T-helper 2 cell treated with Interferon-gamma antibody and Interleukin-4, amounts not matched to agents 100 ng/mL and 5 ng/mL, for 36 hours (primary cell): ENCODE results near the gene MAP3K4. TPM values are rescaled to one million over a fixed set of nuclear protein-coding genes. Genes with fewer than 3 reads are reported as not detected.

Source experiments
- intact Hi-C: fragments of 100-400 bp; cut with micrococcal nuclease; formaldehyde crosslinking; loops from one replicate; pipeline ENCODE4 v1.15.1; 2023
- total RNA-seq: library from RNA; stranded (reverse); gene quantifications from 2 replicates; pipeline ENCODE4 v1.2.3, GENCODE V29; 2022

The MAP3K4 gene
- total RNA-seq, 1 donor from 2014 or later, result 43.7 TPM

DNA sequence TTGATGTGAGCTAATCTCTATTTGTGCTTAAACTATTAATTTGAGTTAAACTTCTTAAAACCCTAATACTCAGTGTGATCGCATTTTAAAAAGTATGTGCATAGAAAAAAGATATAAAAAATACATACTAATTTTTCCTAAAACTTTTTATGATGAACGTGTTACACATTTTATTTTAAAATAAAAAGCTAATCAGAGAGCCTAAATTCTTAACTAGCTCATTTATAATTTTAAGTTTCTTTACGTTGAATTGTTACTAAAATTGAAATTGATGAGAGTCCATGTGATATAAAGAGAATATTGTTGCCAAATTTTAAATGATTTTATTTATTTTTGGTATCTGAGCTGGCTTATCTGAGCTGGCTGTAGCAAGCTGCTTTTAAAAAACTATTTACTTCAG is 6.6 kb downstream of the MAP3K4 start:
- intact Hi-C loops, result loop anchor here (10.0 kb wide), 1 partner anchor 473 kb away; no protein-coding TSS in a partner anchor

DNA sequence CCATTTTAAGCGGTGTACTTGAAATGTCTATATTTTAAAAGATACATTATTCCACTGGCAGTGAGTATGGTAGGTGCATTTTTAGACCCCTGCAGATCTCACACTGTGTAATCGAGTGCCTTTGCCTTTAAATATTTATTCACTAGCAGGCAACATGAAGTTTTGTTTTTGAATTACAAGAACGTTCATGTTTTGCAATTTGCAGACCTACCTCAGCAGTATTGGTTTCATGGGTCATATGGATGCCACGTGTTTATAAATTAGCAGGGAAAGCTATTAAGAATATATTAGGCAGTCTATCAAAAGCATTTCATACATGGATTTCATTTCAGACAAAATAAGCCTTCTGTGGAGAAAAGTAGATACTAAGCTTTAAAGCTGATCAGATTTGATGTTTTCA is 7.2 kb downstream of the MAP3K4 start:
- intact Hi-C loops, result loop anchor here (10.0 kb wide), 1 partner anchor 474 kb away; no protein-coding TSS in a partner anchor

DNA sequence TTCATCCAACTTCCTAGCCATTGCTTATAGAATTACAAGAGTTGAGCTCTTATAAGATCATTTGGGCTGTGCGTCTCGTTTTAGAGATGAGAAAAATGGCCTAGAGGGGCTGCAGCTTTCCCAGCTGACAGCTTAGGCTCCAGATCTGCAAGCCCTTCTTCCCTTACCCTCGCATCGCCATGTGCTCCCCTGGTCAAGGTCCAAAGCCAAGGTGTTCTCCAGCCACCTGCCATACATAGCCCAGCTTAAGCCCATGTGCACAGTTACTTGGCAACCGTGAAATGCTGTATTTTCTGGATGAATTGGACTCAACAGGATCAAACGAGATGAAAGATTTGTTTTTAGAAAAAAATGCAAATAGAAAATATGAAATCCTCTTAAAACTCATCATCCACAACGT is 7.9 kb downstream of the MAP3K4 start:
- intact Hi-C loops, result loop anchor here (10.0 kb wide), 1 partner anchor 475 kb away; no protein-coding TSS in a partner anchor

DNA sequence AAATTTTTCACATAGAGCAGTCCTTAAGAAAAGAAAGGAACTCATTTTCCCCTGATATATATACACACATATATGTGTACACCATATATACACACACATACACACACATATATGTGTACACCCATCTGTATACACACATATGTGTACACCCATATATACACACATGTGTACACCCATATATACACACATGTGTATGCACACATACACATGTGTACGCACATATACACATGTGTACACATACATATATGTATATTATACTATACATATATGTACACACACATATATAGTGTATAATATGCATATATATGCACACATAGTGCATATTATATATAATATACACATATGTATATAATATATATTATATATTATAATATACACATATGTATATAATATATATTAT is 9.1 kb downstream of the MAP3K4 start:
- intact Hi-C loops, result no loop called here

DNA sequence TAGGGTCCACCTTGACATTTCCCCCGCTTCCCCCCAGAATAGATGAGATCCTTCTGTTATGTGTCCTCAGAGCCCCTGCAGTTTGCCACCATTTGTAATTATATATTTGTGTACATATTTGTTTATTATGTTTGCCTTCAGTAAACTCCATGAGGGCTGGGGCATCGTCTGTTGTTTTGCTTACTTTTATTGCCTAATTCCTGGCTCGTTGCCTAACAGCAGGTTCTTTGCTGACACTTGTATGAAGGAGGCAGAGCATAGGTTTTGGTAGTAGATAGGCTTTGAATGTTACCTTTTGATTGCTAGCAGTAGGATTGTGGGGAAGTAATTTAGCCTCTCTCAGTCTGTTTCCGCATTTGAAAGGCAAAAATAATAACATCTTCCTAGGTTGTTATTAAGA is 9.9 kb downstream of the MAP3K4 start:
- intact Hi-C loops, result no loop called here

DNA sequence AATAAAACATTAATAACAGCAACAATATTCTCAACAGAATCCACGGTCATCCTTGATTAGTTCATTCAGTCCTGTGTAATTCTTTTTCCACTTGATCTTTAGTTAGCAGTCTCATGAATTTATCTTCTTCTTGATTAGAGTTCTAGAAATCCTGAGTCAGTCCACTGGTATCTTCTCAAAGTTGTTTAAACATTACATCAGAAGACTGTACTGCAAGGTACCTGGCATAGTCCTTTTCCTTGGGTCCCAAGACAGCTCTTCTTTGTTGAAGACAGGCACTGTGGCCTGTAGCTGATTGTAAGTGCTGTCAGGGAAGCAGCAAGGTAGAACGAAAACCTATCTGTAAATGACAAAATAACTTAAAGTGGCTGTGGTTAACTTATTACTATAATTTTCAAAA is 11.8 kb downstream of the MAP3K4 start:
- intact Hi-C loops, result no loop called here

DNA sequence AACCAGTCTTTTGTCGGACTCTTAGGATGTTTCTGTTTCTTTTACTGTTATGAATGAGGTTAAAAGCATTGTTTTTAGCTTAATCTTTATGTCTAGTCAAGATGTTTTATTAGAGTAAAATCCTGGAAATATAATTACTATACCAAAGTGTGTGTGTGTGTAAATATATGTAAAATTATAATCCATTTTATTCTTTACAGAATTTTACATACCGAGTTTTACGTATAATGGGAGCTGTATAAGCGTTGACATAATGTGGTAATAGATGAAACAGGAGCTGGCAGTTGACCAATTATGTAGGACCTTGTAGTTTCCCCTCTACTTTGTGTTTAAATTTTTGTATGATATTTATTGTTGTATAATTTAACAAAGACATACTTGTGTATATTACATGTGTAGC is 16.7 kb downstream of the MAP3K4 start:
- intact Hi-C loops, result no loop called here

DNA sequence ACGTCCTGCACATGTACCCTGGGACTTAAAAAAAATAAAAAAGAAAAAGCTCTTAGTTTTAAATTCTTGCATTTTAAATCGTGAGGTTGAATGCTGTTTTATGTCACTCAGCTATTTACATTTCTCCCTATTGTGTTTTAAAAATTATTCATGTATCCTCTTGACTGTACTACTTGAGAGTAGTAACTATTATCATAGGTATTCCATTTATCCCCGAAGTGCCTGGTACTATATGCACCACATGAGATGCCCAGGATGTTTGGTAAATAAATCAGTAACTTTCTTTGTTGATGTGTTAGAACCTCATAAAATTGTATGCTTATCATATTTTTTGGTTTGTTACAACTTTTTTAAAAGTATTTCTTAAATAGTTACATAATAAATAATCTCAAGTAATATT is 18.4 kb downstream of the MAP3K4 start:
- intact Hi-C loops, result no loop called here

DNA sequence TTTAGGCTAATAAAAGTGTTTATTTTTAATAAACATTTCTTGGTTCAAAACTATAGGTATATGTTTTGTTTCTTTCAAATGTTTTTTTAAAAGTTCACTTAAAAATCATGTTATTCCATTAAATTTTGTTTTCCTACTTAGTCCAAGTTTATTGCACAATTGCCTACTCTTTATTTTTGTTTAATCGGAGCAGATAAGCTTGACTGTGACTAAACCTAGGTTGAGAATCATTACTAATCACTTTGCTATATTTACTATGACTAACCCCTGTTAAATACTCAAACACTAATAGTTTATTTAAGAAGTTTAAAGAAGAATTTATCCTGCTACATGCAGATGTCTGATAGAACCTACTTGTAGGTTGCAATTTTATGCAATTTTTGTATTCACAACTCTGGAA is 18.8 kb downstream of the MAP3K4 start:
- intact Hi-C loops, result no loop called here

DNA sequence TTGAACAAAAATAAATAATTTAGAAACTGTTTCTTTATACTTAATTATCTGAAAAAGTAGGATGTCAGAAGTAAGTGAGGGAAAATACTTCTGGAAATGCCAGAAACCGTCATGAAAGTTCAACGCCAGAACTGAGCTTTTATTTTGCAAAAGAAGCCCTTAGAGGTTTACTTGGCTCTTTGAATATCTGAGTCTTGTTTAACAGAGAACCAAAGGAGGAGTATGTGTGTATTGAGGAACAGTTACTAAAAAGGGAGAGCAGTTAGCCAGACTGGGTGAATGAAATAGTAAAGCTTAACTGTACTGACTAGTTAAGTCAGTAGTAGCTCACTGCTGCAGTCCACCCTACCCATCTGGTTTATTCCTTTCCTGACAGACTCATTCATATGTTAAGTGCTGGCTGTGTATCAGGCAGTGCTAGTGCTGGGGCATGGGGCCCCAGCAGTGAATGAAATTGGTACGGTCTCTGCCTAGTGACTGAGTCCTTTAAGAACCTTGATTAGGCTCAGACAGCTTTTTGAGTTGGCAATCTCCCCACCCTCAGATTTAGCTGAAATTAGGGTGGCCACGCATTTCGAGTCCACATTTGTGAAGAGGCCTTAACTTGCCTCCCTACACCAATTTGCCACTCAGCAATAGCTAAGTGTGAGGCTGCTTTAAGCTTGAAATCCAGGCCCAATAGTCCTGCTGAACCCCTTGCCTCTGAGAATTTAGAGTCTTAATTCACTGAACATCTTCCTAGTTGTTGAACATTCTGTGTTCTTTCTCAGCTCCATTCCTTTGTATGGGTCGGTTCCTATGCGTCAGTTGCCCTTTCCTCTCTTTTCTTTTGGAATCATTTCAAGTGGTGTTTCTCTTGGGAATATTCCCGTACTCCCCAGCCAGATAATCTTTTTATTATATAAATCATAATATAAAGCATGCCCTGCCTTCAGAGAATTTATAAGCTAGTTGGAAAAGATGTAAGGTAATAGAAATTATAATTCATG is 20.2 kb downstream of the MAP3K4 start:
- intact Hi-C loops, result no loop called here

DNA sequence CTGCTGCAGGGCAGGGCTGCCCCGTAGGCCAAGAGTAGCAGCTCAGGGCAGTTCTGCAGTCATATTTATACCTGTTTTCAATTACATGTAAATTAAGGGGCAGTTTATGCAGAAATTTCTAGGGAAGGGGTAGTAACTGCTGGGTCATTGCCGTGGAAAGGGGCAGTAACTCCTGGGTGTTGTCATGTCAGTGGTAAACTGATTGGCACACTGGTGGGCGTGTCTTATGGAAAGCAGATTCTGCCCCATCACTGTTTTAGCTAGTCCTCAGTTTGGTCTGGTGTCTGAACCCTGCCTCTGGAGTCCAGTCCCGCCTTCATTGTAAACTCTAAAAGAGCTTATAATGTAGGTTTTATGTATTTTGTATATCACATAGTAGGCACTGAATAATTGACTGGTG is 22.1 kb downstream of the MAP3K4 start:
- intact Hi-C loops, result no loop called here

DNA sequence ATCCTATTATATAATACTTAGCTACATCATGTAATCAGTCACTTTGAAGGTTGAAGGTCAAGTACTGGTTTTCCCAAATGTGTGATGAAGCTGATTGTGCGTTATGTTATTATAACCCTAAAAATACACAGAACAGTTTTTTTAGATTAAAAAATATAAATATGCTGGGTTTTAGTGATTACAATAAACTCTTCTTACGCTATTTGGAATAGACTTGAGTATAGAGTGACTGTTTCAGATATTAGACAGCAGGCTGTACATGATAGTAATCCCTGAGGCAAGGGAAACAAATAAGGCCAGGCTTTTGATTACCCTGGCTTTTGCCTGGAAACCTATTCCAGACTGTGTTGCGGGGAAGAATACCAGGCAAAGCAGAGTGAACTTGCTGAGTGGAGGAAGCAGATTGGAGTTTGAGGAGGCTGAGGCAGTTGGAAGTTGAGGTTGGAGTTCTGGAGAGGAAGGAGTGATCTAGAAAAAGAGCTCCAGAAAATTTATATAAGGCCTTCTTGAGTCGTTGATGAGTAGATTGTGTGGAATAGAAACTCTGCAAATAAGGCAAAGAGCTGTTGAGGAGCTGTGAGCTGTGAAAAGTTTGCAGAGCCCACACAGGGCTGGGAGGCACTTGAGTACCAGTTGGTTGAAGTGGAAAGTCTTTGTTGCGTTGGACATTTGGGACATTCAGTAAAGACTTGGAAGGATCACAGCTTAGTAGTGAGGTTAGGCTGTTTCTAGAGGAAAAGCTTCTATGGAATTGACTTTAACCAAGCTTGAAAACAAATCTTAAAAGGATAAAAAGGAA is 26.4 kb downstream of the MAP3K4 start:
- intact Hi-C loops, result no loop called here

DNA sequence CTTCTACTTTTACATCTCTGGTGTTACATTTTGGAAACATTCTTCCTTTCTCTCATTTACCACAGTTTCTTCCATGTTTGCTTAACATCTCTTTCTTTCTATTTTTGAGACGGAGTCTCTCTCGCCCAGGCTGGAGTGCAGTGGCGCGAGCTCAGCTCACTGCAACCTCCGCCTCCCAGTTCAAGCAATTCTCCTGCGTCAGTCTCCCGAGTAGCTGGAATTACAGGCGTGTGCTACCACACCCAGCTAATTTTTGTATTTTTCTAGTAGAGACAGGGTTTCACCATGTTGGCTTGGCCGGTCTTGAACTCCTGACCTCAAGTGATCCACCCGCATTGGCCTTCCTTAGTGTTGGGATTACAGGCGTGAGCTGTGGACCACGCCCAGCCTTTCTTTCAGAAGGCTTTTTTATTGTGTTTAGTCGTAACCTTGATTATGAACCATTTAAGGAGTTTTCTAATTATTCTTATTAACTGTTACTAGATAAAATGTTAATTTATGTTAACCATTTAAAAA is 27.8 kb downstream of the MAP3K4 start:
- intact Hi-C loops, result no loop called here

DNA sequence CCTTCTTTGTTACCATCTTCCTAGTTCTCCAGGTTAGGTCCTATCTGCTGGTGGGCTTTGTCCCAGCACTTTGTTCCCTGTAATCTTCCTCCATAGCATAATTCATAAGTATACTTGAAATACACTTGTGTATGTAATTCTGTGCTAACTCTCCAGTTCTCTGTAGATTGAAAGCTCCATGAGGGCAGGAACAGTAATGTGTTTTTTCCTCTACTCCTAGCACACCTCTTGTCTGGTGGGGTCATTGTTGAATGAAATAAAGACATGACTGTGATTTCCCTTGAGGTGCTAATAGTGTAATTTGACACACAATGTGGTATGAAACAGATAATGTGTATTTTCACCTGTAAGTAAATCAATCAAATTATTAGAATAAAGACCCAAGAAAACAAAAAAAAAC is 30.0 kb downstream of the MAP3K4 start:
- intact Hi-C loops, result no loop called here

DNA sequence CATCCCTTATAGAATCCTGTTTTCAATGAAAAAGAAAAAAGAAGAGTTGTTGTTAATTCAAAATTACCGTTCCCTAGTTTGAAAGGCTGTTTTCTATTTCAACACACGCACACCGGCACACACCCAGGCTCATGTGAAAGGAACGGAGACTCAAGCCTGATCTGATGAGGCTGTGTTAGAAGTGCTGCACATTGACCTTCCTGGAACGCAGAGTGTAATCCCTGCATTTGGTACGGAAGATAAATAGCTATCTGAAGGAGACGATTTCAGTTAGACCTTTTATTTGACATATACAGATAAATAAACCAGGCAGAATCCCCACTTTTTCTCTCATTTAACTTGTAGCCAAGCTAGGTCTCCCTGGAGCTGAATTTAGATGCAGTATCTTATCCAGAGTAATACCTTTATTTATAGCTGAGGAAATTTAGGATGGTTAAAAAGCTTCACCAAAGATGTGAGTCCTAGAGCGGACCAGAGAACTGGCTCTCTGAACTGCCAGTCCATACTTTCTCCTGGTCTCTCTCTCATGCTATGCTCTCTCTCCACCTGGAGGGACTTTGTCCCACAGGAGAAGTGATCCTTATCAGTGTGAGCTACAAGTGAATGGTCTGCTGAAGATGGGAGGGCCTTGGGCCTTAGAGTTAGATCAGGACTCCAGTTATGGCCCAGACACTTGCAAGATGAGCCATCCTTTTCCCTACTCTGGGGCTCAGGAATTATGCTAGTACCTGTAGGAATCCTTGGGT is 30.6 kb downstream of the MAP3K4 start:
- intact Hi-C loops, result no loop called here

DNA sequence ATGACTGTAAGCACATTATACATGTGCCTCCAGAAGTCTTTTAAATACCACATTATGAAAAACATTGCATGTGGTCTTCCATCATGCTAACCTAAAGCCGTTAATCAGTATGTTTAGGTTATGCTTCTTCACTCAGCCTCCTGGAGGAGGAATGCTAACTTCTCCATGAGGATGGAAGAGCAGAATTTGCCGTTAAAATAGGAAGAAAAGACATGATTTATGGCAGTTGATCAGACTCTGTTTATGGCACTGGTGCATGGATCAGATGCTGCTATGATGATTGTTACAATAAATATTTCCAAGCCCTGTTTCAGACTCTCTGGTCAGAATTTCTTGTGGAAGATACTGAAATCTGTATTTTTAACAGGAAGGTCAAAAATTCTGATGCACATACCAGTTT is 31.7 kb downstream of the MAP3K4 start:
- intact Hi-C loops, result no loop called here

DNA sequence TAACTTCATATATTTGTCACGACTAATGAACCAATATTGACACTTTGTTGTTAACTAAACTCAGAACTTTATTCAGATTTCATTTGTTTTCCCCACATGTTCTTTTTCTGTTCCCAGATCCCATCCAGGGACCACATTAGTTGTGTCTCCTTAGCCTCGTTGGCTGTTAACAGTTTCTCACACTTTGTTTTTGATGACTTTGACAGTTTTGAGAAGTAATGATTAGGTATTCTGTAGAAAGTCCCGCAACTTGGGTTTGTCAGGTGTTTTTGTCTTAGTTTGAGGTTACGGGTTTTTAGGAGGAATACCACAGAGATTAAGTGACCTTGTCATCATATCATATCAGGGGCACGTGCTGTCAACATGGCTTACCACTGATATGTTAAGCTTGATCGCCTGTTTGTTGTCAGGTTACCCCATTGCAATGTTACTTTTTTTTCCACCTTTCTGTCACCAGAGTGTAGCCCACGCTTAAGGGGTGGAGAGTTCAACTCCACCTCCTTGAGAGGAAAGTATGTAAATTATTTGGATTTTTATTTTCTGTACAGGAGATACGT is 32.9 kb downstream of the MAP3K4 start:
- intact Hi-C loops, result no loop called here

DNA sequence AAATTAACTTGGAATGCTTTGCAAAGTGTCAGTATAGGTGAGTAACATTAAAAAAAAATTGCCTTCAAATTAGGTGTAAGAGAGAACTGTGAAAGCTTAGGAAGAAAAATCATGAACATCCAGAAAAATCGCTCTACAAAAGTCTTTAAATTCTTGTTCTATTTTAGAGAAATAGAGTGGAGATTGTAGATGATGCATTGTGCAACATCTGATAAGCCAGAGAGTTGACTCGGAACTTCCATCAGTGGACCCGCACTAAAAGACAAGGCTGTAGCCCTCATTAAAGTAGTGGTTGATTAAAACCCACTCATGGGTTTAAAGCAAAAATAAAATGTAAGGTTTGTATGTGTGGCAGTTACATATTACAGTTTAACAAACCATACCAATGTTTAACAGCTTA is 35.8 kb downstream of the MAP3K4 start:
- intact Hi-C loops, result no loop called here

DNA sequence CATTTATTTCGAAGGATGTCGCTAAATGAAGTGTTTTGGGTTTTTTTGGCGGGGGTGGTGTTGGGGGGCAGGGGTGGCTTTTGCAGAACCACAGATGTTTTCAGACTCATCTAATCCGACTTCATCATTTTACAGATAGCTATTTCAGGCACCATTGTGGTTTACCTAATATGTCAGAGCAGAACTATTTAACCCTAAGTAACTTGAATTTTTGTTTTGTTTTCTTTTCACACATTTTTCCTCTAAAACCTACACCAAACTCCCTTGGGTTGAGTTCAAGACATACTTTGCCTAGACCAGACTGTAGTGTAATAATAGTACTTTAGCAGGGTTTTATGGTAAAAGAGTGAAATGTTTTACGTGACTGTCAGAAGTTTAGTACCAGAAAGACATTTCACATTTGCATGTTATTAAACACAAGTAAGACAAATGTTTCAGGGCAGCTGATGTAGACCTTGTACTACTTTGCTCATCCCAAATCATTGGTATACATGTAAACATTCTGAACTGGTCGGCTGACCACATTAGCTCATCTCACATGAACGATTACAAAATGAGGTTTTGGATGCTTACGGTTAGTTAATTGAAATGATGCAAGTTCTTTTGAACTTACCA is 37.7 kb downstream of the MAP3K4 start:
- intact Hi-C loops, result no loop called here

DNA sequence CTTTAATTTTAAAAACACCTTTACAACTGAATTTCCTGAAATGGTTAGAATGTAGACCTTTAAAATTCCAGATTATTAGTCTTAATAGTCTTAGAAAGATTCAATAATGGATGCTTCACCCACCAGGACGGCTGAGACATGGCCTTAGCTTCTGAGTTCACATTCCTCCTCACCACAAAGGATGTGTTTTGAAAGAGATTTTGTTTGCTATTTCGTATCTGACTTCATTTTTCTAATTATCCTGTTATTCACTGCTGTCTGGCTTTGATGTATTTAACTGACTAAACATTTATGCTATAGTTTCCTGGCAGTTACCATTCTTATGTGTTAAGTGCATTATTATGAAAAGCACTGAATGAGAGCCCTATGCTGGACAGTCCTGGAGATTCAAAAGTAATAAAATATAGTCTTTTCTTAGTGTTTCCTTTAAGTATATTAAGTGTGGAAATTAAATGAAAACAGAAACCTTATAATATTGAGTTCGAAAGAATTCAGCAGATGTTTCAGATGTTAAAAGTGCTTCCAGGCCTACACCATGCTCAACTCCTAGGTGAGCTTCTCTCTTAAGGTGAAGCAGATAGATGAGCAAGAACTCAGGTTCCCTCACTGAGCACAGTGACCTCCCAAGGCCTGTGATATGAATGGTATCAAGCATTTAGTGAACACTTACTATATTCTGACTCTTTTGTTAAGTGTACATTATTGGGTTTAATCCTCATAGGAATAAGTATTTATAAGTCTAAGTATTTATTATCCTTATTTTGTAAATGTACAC is 40.3 kb downstream of the MAP3K4 start:
- intact Hi-C loops, result no loop called here
